Measurements from ENCODE around the gene SEC11C.
A peak's percentile ranks its signal among the peaks of the same experiment; 100 is the strongest.
"Not testable (repeated sequence)": the region's sequence is repeated elsewhere in the genome, so short reads cannot be mapped to it uniquely, and the experiment has no call there.

Gene SEC11C

DNA sequence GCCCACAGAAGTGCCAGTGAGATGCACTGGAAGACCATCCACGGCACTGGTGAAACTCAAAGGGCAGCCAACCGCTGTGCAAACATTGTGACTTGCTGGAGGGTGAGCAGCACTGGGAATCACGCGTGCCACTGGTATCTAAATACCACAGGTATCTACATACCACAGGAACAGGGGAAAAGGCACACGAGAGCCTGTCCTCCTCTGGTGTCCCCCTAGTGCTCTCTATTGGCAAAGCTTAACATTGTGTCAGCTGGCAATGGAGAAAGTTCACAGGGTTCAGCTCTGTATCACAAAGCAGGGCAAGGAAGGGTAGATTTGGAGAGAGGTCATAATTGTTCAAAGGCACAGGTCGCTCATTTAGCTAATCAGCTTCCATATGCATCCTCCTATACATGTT is 12.6 kb upstream of the SEC11C start:
- Histone ChIP-seq H3K9ac (ENCODE audit: low read depth, low read length) (no peak overlapping the region), H3K9me3 (ENCODE audit: insufficient read depth, low read depth, low read length) (no peaks in the 10 kb centered on the region), H3K4me1 (ENCODE audit: insufficient read depth, low read length) (no peaks in the 10 kb centered on the region), H3K27me3 (ENCODE audit: insufficient read depth, low read length) (peaks cover 13% of the 10 kb centered on the region; the same call in 1 of the 2 replicates), H3K4me3 (ENCODE audit: low read length) (no peak overlapping the region), H3K36me3 (ENCODE audit: insufficient read depth, low read length) (no peaks in the 10 kb centered on the region), H3K27ac (ENCODE audit: low read depth, low read length) (no peak overlapping the region)
- 78% methylated on average over 6 of the region's 6 CpGs for WGBS

DNA sequence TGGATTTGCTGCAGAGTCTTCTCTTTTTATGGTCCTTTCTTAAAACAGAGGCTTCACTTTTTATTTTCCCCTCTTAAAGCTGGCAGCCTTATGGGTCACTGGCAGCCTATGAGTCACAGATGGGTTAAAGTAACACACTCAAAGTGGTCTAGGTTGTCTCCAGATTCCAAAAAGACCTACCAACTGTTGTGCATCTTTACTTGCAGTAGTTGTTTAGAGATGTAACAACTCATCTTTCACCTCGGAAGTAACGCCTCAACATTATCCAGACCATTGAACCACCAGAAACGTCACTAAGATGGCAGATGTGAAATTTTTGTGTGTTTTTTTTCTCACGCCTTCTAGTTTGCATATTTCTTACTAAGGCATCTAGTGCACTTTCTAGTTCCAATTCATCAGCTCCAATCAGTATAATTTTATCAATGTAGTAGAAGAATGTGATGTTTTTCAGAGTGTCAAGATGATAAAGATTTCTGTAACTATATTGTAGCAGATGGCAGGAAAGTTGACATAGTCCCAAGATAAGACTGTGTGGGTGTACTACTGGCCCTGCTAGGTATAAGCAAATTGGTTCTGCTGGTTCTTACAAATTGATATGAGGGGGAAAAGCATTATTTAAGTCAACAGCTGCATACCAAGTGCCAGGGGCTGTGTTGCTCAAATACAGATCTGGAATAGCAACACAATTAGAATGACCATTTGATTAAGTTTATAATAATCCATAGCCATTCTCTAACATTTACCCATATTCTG is 9.6 kb upstream of the SEC11C start:
- Histone ChIP-seq H3K36me3 (ENCODE audit: insufficient read depth, low read length) (no peaks in the 10 kb centered on the region), H3K4me3 (ENCODE audit: low read length) (no peak overlapping the region), H3K27ac (ENCODE audit: low read depth, low read length) (no peak overlapping the region), H3K27me3 (ENCODE audit: insufficient read depth, low read length) (peaks cover 13% of the 10 kb centered on the region; the same call in 1 of the 2 replicates), H3K4me1 (ENCODE audit: insufficient read depth, low read length) (no peaks in the 10 kb centered on the region; the same call in 1 of the 2 replicates), H3K9ac (ENCODE audit: low read depth, low read length) (no peak overlapping the region), H3K9me3 (ENCODE audit: insufficient read depth, low read depth, low read length) (0 out of 2 replicates have a peak, but pooled peaks cover 2% of the 10 kb centered on the region)
- WGBS = 100% methylated on average over 1 of the region's 4 CpGs

GRCh38 chr18:59132810-59133465 is 6.7 kb upstream of the SEC11C start:
- Histone ChIP-seq H3K4me3 (ENCODE audit: low read length) (no peak overlapping the region), H3K27ac (ENCODE audit: low read depth, low read length) (no peak overlapping the region), H3K9me3 (ENCODE audit: insufficient read depth, low read depth, low read length) (0 out of 2 replicates have a peak, but pooled peaks cover 2% of the 10 kb centered on the region), H3K4me1 (ENCODE audit: insufficient read depth, low read length) (no peaks in the 10 kb centered on the region; the same call in 1 of the 2 replicates), H3K36me3 (ENCODE audit: insufficient read depth, low read length) (no peaks in the 10 kb centered on the region), H3K27me3 (ENCODE audit: insufficient read depth, low read length) (peaks cover 23% of the 10 kb centered on the region; the same call in 1 of the 2 replicates), H3K9ac (ENCODE audit: low read depth, low read length) (no peak overlapping the region)
- WGBS = 79% methylated on average over 5 of the region's 5 CpGs

GRCh38 chr18:59139291-59139614 is 431 bp upstream of the SEC11C start:
- 0% methylated on average over 15 of the region's 15 CpGs for WGBS
- H3K27ac ChIP-seq (ENCODE audit: low read depth, low read length) = peak overlapping the region; percentile 93
- H3K9me3 ChIP-seq (ENCODE audit: insufficient read depth, low read depth, low read length) = no peaks in the 10 kb centered on the region
- H3K4me3 ChIP-seq (ENCODE audit: low read length) = peak overlapping the region; percentile 89
- H3K4me1 ChIP-seq (ENCODE audit: insufficient read depth, low read length) = peaks cover 8% of the 10 kb centered on the region; the same call in 1 of the 2 replicates
- H3K9ac ChIP-seq (ENCODE audit: low read depth, low read length) = peak overlapping the region; percentile 96
- no peaks in the 10 kb centered on the region for H3K36me3 ChIP-seq (ENCODE audit: insufficient read depth, low read length)
- H3K27me3 ChIP-seq (ENCODE audit: insufficient read depth, low read length) = peaks cover 9% of the 10 kb centered on the region; the same call in 1 of the 2 replicates

DNA sequence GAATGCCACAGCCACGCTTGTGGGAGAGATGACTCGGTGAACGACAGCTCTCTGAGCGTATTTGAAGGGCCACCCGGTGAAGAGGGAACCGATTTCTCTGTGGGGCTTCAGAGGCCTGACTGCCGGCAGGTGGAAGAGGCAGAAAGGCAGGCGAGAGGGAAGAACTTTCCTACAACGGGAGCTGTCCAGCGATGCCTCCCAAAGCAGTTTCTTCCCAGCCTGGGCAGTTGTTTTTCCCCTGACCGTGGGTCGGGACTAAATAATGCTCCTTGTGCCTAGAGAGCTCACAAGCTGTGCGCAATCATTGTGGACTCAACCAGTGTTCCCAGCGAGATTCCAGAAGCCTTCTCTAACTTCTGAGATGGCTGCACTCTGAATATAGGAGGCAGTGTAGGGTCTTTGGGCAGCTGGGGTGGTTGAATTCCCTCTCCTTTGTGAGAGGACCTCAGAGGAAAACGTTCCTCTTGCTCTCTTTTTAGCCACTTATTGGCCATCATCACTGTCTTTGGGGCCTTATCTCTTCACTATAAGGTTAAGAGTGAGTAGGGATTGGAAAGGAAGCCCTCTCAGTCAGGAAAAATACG is 710 bp downstream of the SEC11C start:
- Histone ChIP-seq H3K4me1 (ENCODE audit: insufficient read depth, low read length) (peaks cover 8% of the 10 kb centered on the region; the same call in 1 of the 2 replicates), H3K9me3 (ENCODE audit: insufficient read depth, low read depth, low read length) (no peaks in the 10 kb centered on the region), H3K27me3 (ENCODE audit: insufficient read depth, low read length) (peaks cover 9% of the 10 kb centered on the region; the same call in 1 of the 2 replicates), H3K4me3 (ENCODE audit: low read length) (peak overlapping the region; percentile 89), H3K9ac (ENCODE audit: low read depth, low read length) (peak overlapping the region; percentile 96), H3K27ac (ENCODE audit: low read depth, low read length) (no peak overlapping the region), H3K36me3 (ENCODE audit: insufficient read depth, low read length) (no peaks in the 10 kb centered on the region)
- WGBS = 7% methylated on average over 15 of the region's 16 CpGs

GRCh38 chr18:59141294-59142068 is 1.8 kb downstream of the SEC11C start:
- 92% methylated on average over 1 of the region's 1 CpG for WGBS
- peak overlapping the region; percentile 89; the same call in 1 of the 2 replicates for H3K4me3 ChIP-seq (ENCODE audit: low read length)
- no peaks in the 10 kb centered on the region for H3K36me3 ChIP-seq (ENCODE audit: insufficient read depth, low read length)
- no peak overlapping the region for H3K27ac ChIP-seq (ENCODE audit: low read depth, low read length)
- H3K9me3 ChIP-seq (ENCODE audit: insufficient read depth, low read depth, low read length) = no peaks in the 10 kb centered on the region
- H3K27me3 ChIP-seq (ENCODE audit: insufficient read depth, low read length) = 0 out of 2 replicates have a peak, but pooled peaks cover 5% of the 10 kb centered on the region
- H3K9ac ChIP-seq (ENCODE audit: low read depth, low read length) = no peak overlapping the region
- H3K4me1 ChIP-seq (ENCODE audit: insufficient read depth, low read length) = peaks cover 8% of the 10 kb centered on the region; the same call in 1 of the 2 replicates

DNA sequence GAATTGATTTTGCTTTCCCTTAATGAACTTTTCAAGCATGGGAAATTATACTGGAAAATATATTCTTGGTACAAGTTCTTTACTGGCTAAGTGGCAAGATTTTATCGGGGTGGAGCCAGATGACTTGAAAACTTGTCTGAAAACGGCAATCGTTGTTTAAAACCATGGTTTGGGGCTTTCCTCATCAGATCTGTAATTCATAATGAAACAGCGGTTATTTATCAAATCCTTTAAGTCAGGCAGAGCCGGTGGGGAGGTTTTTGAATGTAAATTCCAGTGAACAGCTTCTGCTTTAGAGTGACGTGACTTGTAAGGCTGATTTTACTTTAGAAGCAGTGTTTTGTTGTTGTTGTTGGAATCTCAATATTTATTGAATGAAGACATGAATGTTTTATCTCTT is 2.6 kb downstream of the SEC11C start:
- H3K36me3 ChIP-seq (ENCODE audit: insufficient read depth, low read length) = no peaks in the 10 kb centered on the region
- 87% methylated on average over 6 of the region's 6 CpGs for WGBS
- no peak overlapping the region for H3K27ac ChIP-seq (ENCODE audit: low read depth, low read length)
- H3K4me1 ChIP-seq (ENCODE audit: insufficient read depth, low read length) = peaks cover 8% of the 10 kb centered on the region; the same call in 1 of the 2 replicates
- no peaks in the 10 kb centered on the region for H3K9me3 ChIP-seq (ENCODE audit: insufficient read depth, low read depth, low read length)
- H3K4me3 ChIP-seq (ENCODE audit: low read length) = no peak overlapping the region
- 0 out of 2 replicates have a peak, but pooled peaks cover 5% of the 10 kb centered on the region for H3K27me3 ChIP-seq (ENCODE audit: insufficient read depth, low read length)
- H3K9ac ChIP-seq (ENCODE audit: low read depth, low read length) = no peak overlapping the region

GRCh38 chr18:59142800-59143416 is 3.2 kb downstream of the SEC11C start:
- H3K4me1 ChIP-seq (ENCODE audit: insufficient read depth, low read length); H3K9ac ChIP-seq (ENCODE audit: low read depth, low read length); H3K27ac ChIP-seq (ENCODE audit: low read depth, low read length); H3K27me3 ChIP-seq (ENCODE audit: insufficient read depth, low read length); H3K9me3 ChIP-seq (ENCODE audit: insufficient read depth, low read depth, low read length); H3K4me3 ChIP-seq (ENCODE audit: low read length); H3K36me3 ChIP-seq (ENCODE audit: insufficient read depth, low read length): not testable (repeated sequence)
- WGBS = 93% methylated on average over 11 of the region's 11 CpGs

- 100% methylated on average over 3 of the region's 3 CpGs for WGBS
- H3K27me3 ChIP-seq (ENCODE audit: insufficient read depth, low read length) = no peaks in the 10 kb centered on the region
- no peak overlapping the region for H3K27ac ChIP-seq (ENCODE audit: low read depth, low read length)
- H3K9ac ChIP-seq (ENCODE audit: low read depth, low read length) = no peak overlapping the region
- H3K9me3 ChIP-seq (ENCODE audit: insufficient read depth, low read depth, low read length) = no peaks in the 10 kb centered on the region
- no peak overlapping the region for H3K4me3 ChIP-seq (ENCODE audit: low read length)
- peaks cover 8% of the 10 kb centered on the region; the same call in 1 of the 2 replicates for H3K4me1 ChIP-seq (ENCODE audit: insufficient read depth, low read length)
- no peaks in the 10 kb centered on the region for H3K36me3 ChIP-seq (ENCODE audit: insufficient read depth, low read length)
Observed at GRCh38 chr18:59143441-59143840, 3.8 kb downstream of the SEC11C start.

DNA sequence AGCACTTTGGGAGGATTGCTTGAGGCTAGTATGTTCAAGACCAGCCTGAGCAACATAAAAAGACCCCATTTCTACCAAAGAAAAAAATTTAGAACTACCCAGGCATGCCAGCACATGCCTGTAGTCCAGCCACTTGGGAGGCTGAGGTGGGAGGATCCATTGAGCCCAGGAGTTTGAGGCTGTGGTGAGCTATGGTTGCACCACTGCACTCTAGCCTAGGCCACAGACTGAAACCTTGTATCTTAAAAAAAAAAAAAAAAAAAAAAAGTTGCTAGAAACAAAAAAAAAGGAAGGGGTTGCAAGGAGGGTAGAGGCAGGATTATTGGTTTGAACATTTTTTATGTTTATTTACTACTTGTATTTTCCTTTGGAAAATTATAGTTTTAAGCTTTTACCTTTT is 4.8 kb downstream of the SEC11C start:
- Histone ChIP-seq H3K9ac (ENCODE audit: low read depth, low read length) (no peak overlapping the region), H3K27me3 (ENCODE audit: insufficient read depth, low read length) (no peaks in the 10 kb centered on the region), H3K9me3 (ENCODE audit: insufficient read depth, low read depth, low read length) (no peaks in the 10 kb centered on the region), H3K4me1 (ENCODE audit: insufficient read depth, low read length) (peaks cover 8% of the 10 kb centered on the region; the same call in 1 of the 2 replicates), H3K27ac (ENCODE audit: low read depth, low read length) (no peak overlapping the region), H3K4me3 (ENCODE audit: low read length) (no peak overlapping the region), H3K36me3 (ENCODE audit: insufficient read depth, low read length) (no peaks in the 10 kb centered on the region)
